ENCODE results near the gene STX8. TPM values are rescaled to one million over a fixed set of nuclear protein-coding genes. Genes with fewer than 3 reads are reported as not detected.
"Not testable (repeated sequence)": the region's sequence is repeated elsewhere in the genome, so short reads cannot be mapped to it uniquely, and the experiment has no call there.

The STX8 gene, protein sequence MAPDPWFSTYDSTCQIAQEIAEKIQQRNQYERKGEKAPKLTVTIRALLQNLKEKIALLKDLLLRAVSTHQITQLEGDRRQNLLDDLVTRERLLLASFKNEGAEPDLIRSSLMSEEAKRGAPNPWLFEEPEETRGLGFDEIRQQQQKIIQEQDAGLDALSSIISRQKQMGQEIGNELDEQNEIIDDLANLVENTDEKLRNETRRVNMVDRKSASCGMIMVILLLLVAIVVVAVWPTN
- 75.9 TPM for total RNA-seq

GRCh38 chr17:9575381-9576101 lies at the start of gene STX8:
TSS of gene STX8 (minus strand) at chr17:9575820. CDS start at chr17:9575808, 12 bp downstream.
- DNase-seq (ENCODE audit: low spot score), result peak; percentile 90

DNA sequence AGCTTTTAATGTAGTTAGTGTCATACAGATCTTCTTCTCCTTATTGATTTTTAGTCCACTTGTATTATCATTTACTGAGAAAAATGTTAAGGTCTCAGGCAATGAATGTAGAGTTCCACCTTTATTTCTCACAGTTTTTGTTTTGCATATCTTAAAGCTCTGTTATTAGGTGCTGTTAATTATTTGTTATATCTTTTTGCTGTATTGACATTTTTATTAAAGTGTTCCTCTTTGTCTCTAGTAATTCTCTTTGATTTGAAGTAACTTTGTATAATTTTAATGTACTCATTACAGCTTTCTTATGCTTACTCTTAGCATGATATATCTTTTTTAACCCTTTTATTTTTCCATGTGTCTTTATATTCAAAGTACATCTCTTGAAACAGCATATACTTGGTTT lies 47.3 kb upstream of the STX8 start:
- DNase-seq (ENCODE audit: low spot score), result no peak

DNA sequence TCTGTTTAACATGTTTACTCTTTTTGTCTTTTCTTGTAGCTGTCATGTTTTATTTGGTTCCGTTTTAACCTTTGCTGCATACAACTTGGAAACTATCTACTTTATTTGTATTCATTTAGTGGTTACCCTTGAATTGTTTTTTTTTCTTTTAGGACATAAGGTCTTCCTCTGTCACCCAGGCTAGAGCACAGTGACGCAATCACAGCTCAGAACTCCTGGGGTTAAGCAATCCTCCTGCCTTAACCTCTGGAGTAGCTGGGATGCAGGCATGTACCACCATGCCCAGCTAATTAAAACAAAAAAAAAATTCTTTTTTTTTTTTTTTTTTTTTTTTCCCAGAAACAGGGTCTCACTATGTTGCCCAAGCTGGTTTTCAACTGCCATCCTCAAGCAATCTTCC lies 39.9 kb upstream of the STX8 start:
- DNase-seq (ENCODE audit: low spot score), result no peak

DNA sequence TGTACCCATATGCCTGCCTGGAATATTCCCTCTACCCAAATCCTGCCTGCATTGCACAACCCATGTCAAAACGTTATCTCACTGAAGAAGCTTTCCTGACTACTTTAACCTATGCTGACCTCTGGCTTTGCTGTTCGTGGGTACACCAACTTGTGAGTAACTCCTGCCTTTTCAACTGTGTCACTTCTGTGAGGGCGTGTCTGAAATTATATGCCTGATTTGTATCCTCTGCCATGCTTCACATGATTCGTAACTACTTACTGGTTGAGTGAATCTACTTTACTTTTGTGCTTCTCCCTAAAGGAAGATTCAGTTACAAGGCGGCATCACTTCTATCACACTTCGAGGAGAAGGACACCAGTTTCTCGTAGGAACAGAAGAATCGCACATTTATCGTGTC lies 36.4 kb upstream of the STX8 start:
- no peak for DNase-seq (ENCODE audit: low spot score)

- no peak for DNase-seq (ENCODE audit: low spot score)
Measured at GRCh38 chr17:9611557-9611956, 35.9 kb upstream of the STX8 start.

- DNase-seq (ENCODE audit: low spot score), result not testable (repeated sequence)
Measured at GRCh38 chr17:9607058-9607457, 31.4 kb upstream of the STX8 start.

- no peak for DNase-seq (ENCODE audit: low spot score)
Measured at GRCh38 chr17:9606453-9606852, 30.8 kb upstream of the STX8 start.

DNA sequence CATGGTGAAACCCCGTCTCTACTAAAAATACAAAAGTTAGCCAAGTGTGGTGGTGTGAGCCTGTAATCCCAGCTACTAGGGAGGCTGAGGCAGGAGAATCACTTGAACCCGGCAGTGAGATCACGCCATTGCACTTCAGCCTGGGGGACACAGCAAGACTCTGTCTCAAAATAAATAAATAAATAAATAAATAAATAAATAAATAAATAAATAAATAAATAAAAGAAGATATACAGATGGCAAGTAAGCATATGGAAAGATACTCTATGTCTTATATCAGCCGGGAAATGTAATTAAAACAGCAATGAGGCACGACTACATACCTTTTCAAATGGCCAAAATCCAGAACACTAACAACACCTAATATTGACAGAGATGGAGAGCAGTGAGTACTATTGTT lies 29.0 kb upstream of the STX8 start:
- not testable (repeated sequence) for DNase-seq (ENCODE audit: low spot score)

DNA sequence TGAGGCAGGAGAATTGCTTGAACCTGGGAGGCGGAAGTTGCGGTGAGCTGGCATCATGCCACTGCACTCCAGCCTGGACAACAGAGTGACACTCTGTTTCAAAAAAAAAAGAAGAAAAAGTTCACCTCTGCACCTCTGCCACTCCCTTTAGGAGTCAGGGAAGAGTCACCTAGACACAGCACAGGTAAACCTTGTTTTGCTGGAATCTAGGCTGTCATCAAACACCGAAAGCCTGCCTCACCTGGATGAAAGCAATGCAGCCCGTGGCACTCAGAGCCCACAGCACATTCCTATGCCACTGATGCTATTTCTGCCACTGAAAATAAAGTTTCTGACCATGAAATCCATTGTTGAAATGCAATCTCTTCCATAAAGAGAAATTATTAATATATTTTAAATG lies 23.0 kb upstream of the STX8 start:
- no peak for DNase-seq (ENCODE audit: low spot score)

DNA sequence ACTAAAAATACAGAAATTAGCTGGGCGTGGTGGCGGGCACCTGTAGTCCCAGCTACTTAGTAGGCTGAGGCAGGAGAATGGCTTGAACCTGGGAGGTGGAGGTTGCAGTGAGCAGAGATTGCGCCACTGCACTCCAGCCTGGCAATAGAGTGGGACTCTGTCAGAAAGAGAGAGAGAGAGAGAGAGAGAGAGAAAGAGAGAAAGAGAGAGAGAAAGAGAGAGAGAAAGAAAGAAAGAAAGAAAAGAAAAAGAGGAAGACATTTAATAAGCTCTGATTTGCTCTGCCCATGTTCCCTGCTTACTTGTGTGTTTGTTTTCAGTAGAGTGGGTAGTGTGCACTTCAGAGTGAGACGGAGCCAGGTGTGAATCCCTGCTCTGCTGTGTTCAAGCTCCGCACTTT lies 22.0 kb upstream of the STX8 start:
- DNase-seq (ENCODE audit: low spot score), result not testable (repeated sequence)

- no peak for DNase-seq (ENCODE audit: low spot score)
Measured at GRCh38 chr17:9594065-9594464, 18.4 kb upstream of the STX8 start.

DNA sequence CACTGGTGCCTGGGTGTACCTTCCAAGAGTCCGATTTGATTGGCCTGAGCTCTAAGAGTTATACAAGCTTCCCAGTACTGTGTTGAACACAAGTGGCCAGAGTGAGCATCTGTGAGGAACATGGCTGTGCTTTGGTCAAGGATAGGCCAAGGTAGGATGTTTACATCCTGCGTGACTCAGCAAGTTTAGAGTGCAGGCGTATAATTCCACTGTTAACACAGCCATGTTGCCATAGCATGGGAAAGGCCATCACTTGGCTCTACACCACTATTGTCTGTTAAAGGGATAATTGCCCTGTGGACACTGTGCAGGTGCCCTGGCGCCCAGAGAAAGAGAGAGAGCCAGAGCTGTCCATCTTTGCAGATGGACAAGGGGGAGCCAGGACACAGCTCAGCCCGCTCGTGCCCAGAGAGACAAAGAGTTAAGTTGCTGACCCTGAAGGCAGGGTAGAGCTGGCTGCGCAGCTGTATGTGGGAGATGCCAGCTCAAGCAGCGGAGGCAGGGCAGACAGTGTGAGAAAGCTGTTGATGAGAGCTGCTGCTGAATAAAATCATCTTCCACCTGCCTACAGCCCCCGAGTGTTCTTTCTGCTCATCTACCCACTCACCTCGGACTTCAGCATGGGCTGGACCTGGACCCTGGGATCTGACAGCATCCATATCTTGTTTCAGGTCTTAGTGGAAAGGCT lies 12.5 kb upstream of the STX8 start:
- DNase-seq (ENCODE audit: low spot score), result no peak

- DNase-seq (ENCODE audit: low spot score), result no peak
Measured at GRCh38 chr17:9577373-9577709, 1.7 kb upstream of the STX8 start.

GRCh38 chr17:9576521-9577372 lies 1.1 kb upstream of the STX8 start, which contains the start of gene CFAP52:
TSS of gene CFAP52 (plus strand) at chr17:9576642. CDS start at chr17:9576696, 54 bp downstream.
- peak; percentile 77 for DNase-seq (ENCODE audit: low spot score)

GRCh38 chr17:9571201-9571600 lies 4.4 kb downstream of the STX8 start:
- no peak for DNase-seq (ENCODE audit: low spot score)

DNA sequence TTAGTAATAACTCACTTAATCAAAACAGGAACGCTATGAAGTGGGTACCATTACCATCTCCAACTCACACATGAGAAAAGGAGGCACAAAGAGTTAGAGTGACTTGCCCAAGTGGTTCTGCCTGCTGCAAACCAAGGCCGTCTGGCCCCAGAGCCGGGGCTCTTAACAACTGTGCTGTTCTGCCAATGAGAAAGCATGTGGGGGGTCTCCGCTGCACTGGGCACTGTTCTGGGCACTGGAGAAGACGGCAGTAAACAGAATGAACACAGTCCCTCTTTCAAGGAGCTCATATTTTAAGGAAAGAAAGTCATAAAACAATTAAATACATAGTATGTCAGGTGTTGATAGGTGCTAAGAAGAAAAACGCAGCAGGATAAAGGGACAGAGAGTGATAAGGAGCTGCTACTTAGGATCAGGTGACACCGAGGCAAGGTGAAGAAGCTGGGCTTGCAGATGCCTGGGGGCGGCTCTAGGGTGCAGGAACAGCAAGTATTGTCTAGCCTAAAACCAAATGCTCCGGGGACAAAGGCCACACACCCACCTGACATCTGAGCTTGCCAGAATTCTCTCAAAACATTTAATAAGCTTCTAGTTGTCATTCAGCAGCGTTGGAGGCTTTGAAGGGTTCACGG lies 6.5 kb downstream of the STX8 start:
- DNase-seq (ENCODE audit: low spot score), result no peak

- DNase-seq (ENCODE audit: low spot score), result no peak
Measured at GRCh38 chr17:9568004-9568403, 7.6 kb downstream of the STX8 start.

GRCh38 chr17:9566739-9567138 lies 8.9 kb downstream of the STX8 start:
- DNase-seq (ENCODE audit: low spot score), result not testable (repeated sequence)

- no peak for DNase-seq (ENCODE audit: low spot score)
Measured at GRCh38 chr17:9566067-9566466, 9.6 kb downstream of the STX8 start.

- DNase-seq (ENCODE audit: low spot score), result no peak
Measured at GRCh38 chr17:9564104-9564503, 11.5 kb downstream of the STX8 start.

DNA sequence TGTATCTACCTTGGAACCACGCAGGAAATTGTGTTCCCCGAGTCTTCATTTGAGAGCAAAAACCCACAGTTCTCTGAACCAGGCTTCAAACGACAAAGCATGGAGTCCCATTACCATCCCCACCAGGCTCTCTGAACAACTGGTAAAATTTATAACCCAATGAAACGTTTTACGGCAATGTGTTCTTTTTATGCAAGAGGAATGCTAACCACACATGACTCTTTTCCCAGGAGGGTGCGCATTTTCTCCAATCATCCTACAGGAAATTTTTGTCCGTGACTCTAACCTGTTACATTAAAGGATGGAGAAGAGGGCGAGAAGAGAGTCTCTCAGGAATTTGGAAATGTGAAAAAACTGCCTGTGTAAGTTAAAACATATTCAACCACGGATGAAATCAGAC lies 17.8 kb downstream of the STX8 start:
- no peak for DNase-seq (ENCODE audit: low spot score)
